ENCODE results near the gene BCORL1. TPM values are rescaled to one million over a fixed set of nuclear protein-coding genes. Genes with fewer than 3 reads are reported as not detected.

BCORL1 gene
- total and polyA plus RNA-seq, 2 donors (not counting 1 experiment from before 2014, with no cell fraction given) = 1.1 to 2.8 TPM

GRCh38 chrX:130057209-130057608 is 74.8 kb downstream of the BCORL1 start:
- Histone ChIP-seq H3K9me3 (ENCODE audit: control insufficient read depth, insufficient read depth, low read depth, low read length) (no peaks in the 10 kb centered on the region), H3K4me1 (ENCODE audit: control insufficient read depth, extremely low read depth, insufficient read depth, low read length) (no peaks in the 10 kb centered on the region), H3K4me2 (ENCODE audit: extremely low read depth, insufficient read depth, low read length) (no peak overlapping the region), H4K20me1 (ENCODE audit: control insufficient read depth, extremely low read depth, insufficient read depth, low read length) (no peaks in the 10 kb centered on the region), H3K27ac (ENCODE audit: insufficient read depth, low read length) (no peak overlapping the region), H3K9ac (ENCODE audit: insufficient read depth, low read length) (no peak overlapping the region), H3K36me3 (ENCODE audit: control insufficient read depth, insufficient read depth, low read length) (peaks cover 6% of the 10 kb centered on the region), H3K79me2 (ENCODE audit: control insufficient read depth, insufficient read depth, low read length) (no peaks in the 10 kb centered on the region), H2AFZ (ENCODE audit: low read length) (no peak overlapping the region), H3K27me3 (ENCODE audit: control insufficient read depth, insufficient read depth, low read length) (no peaks in the 10 kb centered on the region), H3K4me3 (replicated peaks in 1 of 4; ENCODE audit: control extremely low read depth in 1 of 4, insufficient read depth in 1 of 4, low read depth in 3 of 4, low read length in 4 of 4) (no peak overlapping the region)
- DNase-seq (ENCODE audit: low read depth in 2 of 2) = no peak
- TF ChIP-seq CTCF (conservative IDR thresholded peaks at IDR 0.05 in 1 of 2, IDR thresholded peaks at IDR 0.05 in 1 of 2; ENCODE audit: low read depth in 1 of 2, low read length in 2 of 2) (no peak), EZH2 (IDR thresholded peaks at IDR 0.05; ENCODE audit: low read length, missing control alignments) (no peak)

- H3K9me3 ChIP-seq (ENCODE audit: control insufficient read depth, insufficient read depth, low read depth, low read length) = no peaks in the 10 kb centered on the region
- H4K20me1 ChIP-seq (ENCODE audit: control insufficient read depth, extremely low read depth, insufficient read depth, low read length) = no peaks in the 10 kb centered on the region
- no peak overlapping the region for H2AFZ ChIP-seq (ENCODE audit: low read length)
- H3K27ac ChIP-seq (ENCODE audit: insufficient read depth, low read length) = no peak overlapping the region
- DNase-seq (ENCODE audit: low read depth in 2 of 2) = no peak
- no peaks in the 10 kb centered on the region for H3K27me3 ChIP-seq (ENCODE audit: control insufficient read depth, insufficient read depth, low read length)
- H3K4me2 ChIP-seq (ENCODE audit: extremely low read depth, insufficient read depth, low read length) = no peak overlapping the region
- no peak overlapping the region for H3K4me3 ChIP-seq (replicated peaks in 1 of 4; ENCODE audit: control extremely low read depth in 1 of 4, insufficient read depth in 1 of 4, low read depth in 3 of 4, low read length in 4 of 4)
- no peak overlapping the region for H3K9ac ChIP-seq (ENCODE audit: insufficient read depth, low read length)
- no peaks in the 10 kb centered on the region for H3K79me2 ChIP-seq (ENCODE audit: control insufficient read depth, insufficient read depth, low read length)
- no peaks in the 10 kb centered on the region for H3K4me1 ChIP-seq (ENCODE audit: control insufficient read depth, extremely low read depth, insufficient read depth, low read length)
- H3K36me3 ChIP-seq (ENCODE audit: control insufficient read depth, insufficient read depth, low read length) = peaks cover under 1% of the 10 kb centered on the region
- no peak for TF ChIP-seq EZH2 (IDR thresholded peaks at IDR 0.05; ENCODE audit: low read length, missing control alignments)
- TF ChIP-seq CTCF (conservative IDR thresholded peaks at IDR 0.05 in 1 of 2, IDR thresholded peaks at IDR 0.05 in 1 of 2; ENCODE audit: low read depth in 1 of 2, low read length in 2 of 2) = no peak
Measured at GRCh38 chrX:130058652-130059051, 76.2 kb downstream of the BCORL1 start.

- no peak for TF ChIP-seq EZH2 (IDR thresholded peaks at IDR 0.05; ENCODE audit: low read length, missing control alignments)
- peak; percentile 41 to 51 for TF ChIP-seq CTCF (conservative IDR thresholded peaks at IDR 0.05 in 1 of 2, IDR thresholded peaks at IDR 0.05 in 1 of 2; ENCODE audit: low read depth in 1 of 2, low read length in 2 of 2)
- Histone ChIP-seq H3K4me2 (ENCODE audit: extremely low read depth, insufficient read depth, low read length) (peak overlapping the region; percentile 51), H2AFZ (ENCODE audit: low read length) (peak overlapping the region; percentile 59), H4K20me1 (ENCODE audit: control insufficient read depth, extremely low read depth, insufficient read depth, low read length) (no peaks in the 10 kb centered on the region), H3K9me3 (ENCODE audit: control insufficient read depth, insufficient read depth, low read depth, low read length) (no peaks in the 10 kb centered on the region), H3K4me1 (ENCODE audit: control insufficient read depth, extremely low read depth, insufficient read depth, low read length) (no peaks in the 10 kb centered on the region), H3K36me3 (ENCODE audit: control insufficient read depth, insufficient read depth, low read length) (no peaks in the 10 kb centered on the region), H3K79me2 (ENCODE audit: control insufficient read depth, insufficient read depth, low read length) (no peaks in the 10 kb centered on the region), H3K27me3 (ENCODE audit: control insufficient read depth, insufficient read depth, low read length) (no peaks in the 10 kb centered on the region), H3K9ac (ENCODE audit: insufficient read depth, low read length) (peak overlapping the region; percentile 63), H3K4me3 (replicated peaks in 1 of 4; ENCODE audit: control extremely low read depth in 1 of 4, insufficient read depth in 1 of 4, low read depth in 3 of 4, low read length in 4 of 4) (peak overlapping the region; percentile 36 to 57 (median 42)), H3K27ac (ENCODE audit: insufficient read depth, low read length) (no peak overlapping the region)
- peak; percentile 42 to 53 for DNase-seq (ENCODE audit: low read depth in 2 of 2)
Measured at GRCh38 chrX:130060122-130061069, 78.0 kb downstream of the BCORL1 start.

Data from fibroblast of lung (primary cell).